Measurements from ENCODE around the gene SLC38A9.

DNA sequence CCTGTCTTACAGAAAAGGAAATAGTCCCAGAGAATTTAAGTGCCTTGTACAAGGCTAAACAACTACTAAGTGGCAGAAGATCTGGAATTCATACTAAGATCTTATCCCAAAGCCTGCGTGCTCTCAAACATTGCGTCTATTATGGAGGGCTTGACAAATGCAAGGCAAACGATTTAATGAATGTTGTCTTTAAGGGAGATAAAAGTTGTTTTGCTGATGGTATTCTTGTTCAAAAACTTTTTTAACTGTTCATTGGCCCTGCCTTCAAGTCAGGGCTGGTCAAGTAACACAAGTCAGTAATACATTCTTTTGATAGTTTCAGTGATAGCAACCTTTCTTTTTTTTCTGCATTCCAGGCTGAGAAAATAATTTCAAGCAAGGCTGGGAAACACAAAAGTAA, 1.7 kb upstream of the SLC38A9 start:
- TF ChIP-seq, protein P1, sequence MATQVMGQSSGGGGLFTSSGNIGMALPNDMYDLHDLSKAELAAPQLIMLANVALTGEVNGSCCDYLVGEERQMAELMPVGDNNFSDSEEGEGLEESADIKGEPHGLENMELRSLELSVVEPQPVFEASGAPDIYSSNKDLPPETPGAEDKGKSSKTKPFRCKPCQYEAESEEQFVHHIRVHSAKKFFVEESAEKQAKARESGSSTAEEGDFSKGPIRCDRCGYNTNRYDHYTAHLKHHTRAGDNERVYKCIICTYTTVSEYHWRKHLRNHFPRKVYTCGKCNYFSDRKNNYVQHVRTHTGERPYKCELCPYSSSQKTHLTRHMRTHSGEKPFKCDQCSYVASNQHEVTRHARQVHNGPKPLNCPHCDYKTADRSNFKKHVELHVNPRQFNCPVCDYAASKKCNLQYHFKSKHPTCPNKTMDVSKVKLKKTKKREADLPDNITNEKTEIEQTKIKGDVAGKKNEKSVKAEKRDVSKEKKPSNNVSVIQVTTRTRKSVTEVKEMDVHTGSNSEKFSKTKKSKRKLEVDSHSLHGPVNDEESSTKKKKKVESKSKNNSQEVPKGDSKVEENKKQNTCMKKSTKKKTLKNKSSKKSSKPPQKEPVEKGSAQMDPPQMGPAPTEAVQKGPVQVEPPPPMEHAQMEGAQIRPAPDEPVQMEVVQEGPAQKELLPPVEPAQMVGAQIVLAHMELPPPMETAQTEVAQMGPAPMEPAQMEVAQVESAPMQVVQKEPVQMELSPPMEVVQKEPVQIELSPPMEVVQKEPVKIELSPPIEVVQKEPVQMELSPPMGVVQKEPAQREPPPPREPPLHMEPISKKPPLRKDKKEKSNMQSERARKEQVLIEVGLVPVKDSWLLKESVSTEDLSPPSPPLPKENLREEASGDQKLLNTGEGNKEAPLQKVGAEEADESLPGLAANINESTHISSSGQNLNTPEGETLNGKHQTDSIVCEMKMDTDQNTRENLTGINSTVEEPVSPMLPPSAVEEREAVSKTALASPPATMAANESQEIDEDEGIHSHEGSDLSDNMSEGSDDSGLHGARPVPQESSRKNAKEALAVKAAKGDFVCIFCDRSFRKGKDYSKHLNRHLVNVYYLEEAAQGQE (IDR thresholded peaks at IDR 0.05; ENCODE audit: borderline replicate concordance): no peak
- TF ChIP-seq, protein P1 (CRISPR knock-in tag; IDR thresholded peaks at IDR 0.05; ENCODE audit: low read depth): no peak
- TF ChIP-seq RAD51 (IDR thresholded peaks at IDR 0.05; ENCODE audit: borderline replicate concordance, low read depth) (no peak), GTF2E2 (tag; IDR thresholded peaks at IDR 0.05) (no peak), CTCF (IDR thresholded peaks at IDR 0.05 in 2 of 3, conservative IDR thresholded peaks at IDR 0.05 in 1 of 3; ENCODE audit: insufficient read depth in 2 of 3, low read depth in 1 of 3, low read length in 3 of 3) (no peak), CHCHD3 (CRISPR knock-in tag; IDR thresholded peaks at IDR 0.05) (no peak), TAF1 (IDR thresholded peaks at IDR 0.05; ENCODE audit: control insufficient read depth, extremely low read depth, insufficient read depth, low read length, severe bottlenecking) (no peak)
- TF ChIP-seq, protein P2, sequence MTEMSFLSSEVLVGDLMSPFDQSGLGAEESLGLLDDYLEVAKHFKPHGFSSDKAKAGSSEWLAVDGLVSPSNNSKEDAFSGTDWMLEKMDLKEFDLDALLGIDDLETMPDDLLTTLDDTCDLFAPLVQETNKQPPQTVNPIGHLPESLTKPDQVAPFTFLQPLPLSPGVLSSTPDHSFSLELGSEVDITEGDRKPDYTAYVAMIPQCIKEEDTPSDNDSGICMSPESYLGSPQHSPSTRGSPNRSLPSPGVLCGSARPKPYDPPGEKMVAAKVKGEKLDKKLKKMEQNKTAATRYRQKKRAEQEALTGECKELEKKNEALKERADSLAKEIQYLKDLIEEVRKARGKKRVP (CRISPR knock-in tag; IDR thresholded peaks at IDR 0.05): no peak
